Hepatocyte (in vitro differentiated cells): Measurements from ENCODE around the gene PHLPP1. TPM values are rescaled to one million over a fixed set of nuclear protein-coding genes. Genes with fewer than 3 reads are reported as not detected.

Experiments used
- DNase-seq: peaks from one replicate; pipeline ENCODE4 v3.0.0-alpha.2; 2016; ENCODE audit warnings: low spot score
- H2AFZ ChIP-seq: fragments of 200-600 bp; sonication (generic); 2 replicates; pipeline ENCODE4 v1.6.0; 2016; ENCODE audit warnings: antibody characterized with exemption, mild to moderate bottlenecking
- H3K27ac ChIP-seq: fragments of 200-600 bp; sonication (generic); 2 replicates; pipeline ENCODE4 v1.5.1; 2016; ENCODE audit warnings: mild to moderate bottlenecking
- H3K27me3 ChIP-seq: fragments of 200-600 bp; sonication (generic); 2 replicates; pipeline ENCODE4 v1.6.1; 2016
- H3K36me3 ChIP-seq: fragments of 200-600 bp; sonication (generic); replicated peaks from 2 replicates; pipeline ENCODE4 v1.5.1; 2016; ENCODE audit warnings: low read depth; ENCODE audit not compliant: insufficient read depth
- H3K4me1 ChIP-seq: fragments of 200-600 bp; sonication (generic); 2 replicates; pipeline ENCODE4 v1.5.1; 2016; ENCODE audit warnings: mild to moderate bottlenecking, moderate library complexity; ENCODE audit not compliant: insufficient read depth
- H3K4me2 ChIP-seq: fragments of 200-600 bp; sonication (generic); 2 replicates; pipeline ENCODE4 v1.6.0; 2016
- H3K4me3 ChIP-seq: fragments of 200-600 bp; sonication (generic); 2 replicates; pipeline ENCODE4 v1.5.1; 2016; ENCODE audit warnings: mild to moderate bottlenecking
- H3K79me2 ChIP-seq: fragments of 200-600 bp; sonication (generic); 2 replicates; pipeline ENCODE4 v1.6.0; 2017; ENCODE audit warnings: mild to moderate bottlenecking
- H3K9me2 ChIP-seq: fragments of 200-600 bp; sonication (generic); replicated peaks from 2 replicates; pipeline ENCODE4 v1.6.0; 2017; ENCODE audit warnings: mild to moderate bottlenecking; ENCODE audit not compliant: insufficient read depth
- H3K9me3 ChIP-seq: fragments of 200-600 bp; sonication (generic); 2 replicates; pipeline ENCODE4 v1.5.1; 2016; ENCODE audit warnings: low read depth, mild to moderate bottlenecking
- H4K20me1 ChIP-seq: fragments of 200-600 bp; sonication (generic); 2 replicates; pipeline ENCODE4 v1.6.0; 2016; ENCODE audit warnings: mild to moderate bottlenecking; ENCODE audit not compliant: insufficient read depth, poor library complexity, severe bottlenecking
- CTCF ChIP-seq: fragments of 200-600 bp; sonication (generic); IDR thresholded peaks from 2 replicates; pipeline ENCODE4 v1.5.1; 2016; ENCODE audit warnings: antibody characterized with exemption, mild to moderate bottlenecking; ENCODE audit not compliant: poor library complexity
- EZH2 ChIP-seq: fragments of 200-600 bp; sonication (generic); IDR thresholded peaks from 2 replicates; pipeline ENCODE4 v1.6.1; 2016; ENCODE audit warnings: antibody characterized with exemption, mild to moderate bottlenecking, borderline replicate concordance
- EZH2phosphoT487 ChIP-seq: fragments of 200-600 bp; sonication (generic); IDR thresholded peaks from one replicate; pipeline ENCODE4 v1.6.1; 2018; ENCODE audit warnings: antibody characterized with exemption, mild to moderate bottlenecking, low read depth, moderate library complexity; ENCODE audit not compliant: unreplicated experiment, severe bottlenecking
- WGBS: methylation state at CpG from one replicate; pipeline ENCODE4 v1.1.6; 2016; ENCODE audit warnings: low lambda C conversion rate; ENCODE audit errors: missing lambda C conversion rate; 5-methylcytosine and 5-hydroxymethylcytosine counted together
- polyA plus RNA-seq: library from polyadenylated mRNA; unstranded; fragments of >200 nt; fragmentation: Nextera tagmentation; extraction: Ambion mirVana; gene quantifications from 2 replicates; pipeline ENCODE4 v1.2.1, GENCODE V29; 2016
- total RNA-seq: library from RNA; depleted of rRNA; stranded (reverse); fragments of >200 nt; gene quantifications from 2 replicates; pipeline ENCODE4 v1.2.3, GENCODE V29; 2014

PHLPP1 gene
- total and polyA plus RNA-seq, 2 experiments from 2014 or later = 7.3 to 14.3 TPM

- H3K27me3 ChIP-seq = no peaks in the 10 kb centered on the region
- H3K9me3 ChIP-seq = no peaks in the 10 kb centered on the region
- no peak overlapping the region for H2AFZ ChIP-seq
- TF ChIP-seq EZH2 = no peak
- no peak for TF ChIP-seq EZH2phosphoT487
- TF ChIP-seq CTCF = no peak
- no peak overlapping the region for H3K4me3 ChIP-seq
- no peaks in the 10 kb centered on the region for H3K79me2 ChIP-seq
- H3K36me3 ChIP-seq = no peaks in the 10 kb centered on the region
- H4K20me1 ChIP-seq = no peaks in the 10 kb centered on the region
- no peak overlapping the region for H3K27ac ChIP-seq
- no peak overlapping the region for H3K4me2 ChIP-seq
- H3K4me1 ChIP-seq = no peaks in the 10 kb centered on the region
- DNase-seq = no peak
- H3K9me2 ChIP-seq = no peaks in the 10 kb centered on the region
- 100% methylated on average over 2 of the region's 2 CpGs for WGBS
These were observed 233.4 kb downstream of the PHLPP1 start for GRCh38 chr18:62948788-62949187.

- H3K27ac ChIP-seq = no peak overlapping the region
- no peaks in the 10 kb centered on the region for H3K9me2 ChIP-seq
- no peak overlapping the region for H3K4me3 ChIP-seq
- H4K20me1 ChIP-seq = no peaks in the 10 kb centered on the region
- H3K79me2 ChIP-seq = no peaks in the 10 kb centered on the region
- H3K4me2 ChIP-seq = no peak overlapping the region
- no peaks in the 10 kb centered on the region for H3K27me3 ChIP-seq
- no peak overlapping the region for H2AFZ ChIP-seq
- H3K4me1 ChIP-seq = no peaks in the 10 kb centered on the region
- TF ChIP-seq EZH2phosphoT487 (no peak), CTCF (no peak)
- DNase-seq = no peak
- H3K9me3 ChIP-seq = no peaks in the 10 kb centered on the region
- WGBS = 100% methylated on average over 1 of the region's 1 CpG
- H3K36me3 ChIP-seq = no peaks in the 10 kb centered on the region
These were observed 234.9 kb downstream of the PHLPP1 start for GRCh38 chr18:62950246-62950645.

- Histone ChIP-seq H2AFZ (no peak overlapping the region), H3K9me2 (no peaks in the 10 kb centered on the region), H3K9me3 (no peaks in the 10 kb centered on the region), H3K36me3 (no peaks in the 10 kb centered on the region), H4K20me1 (no peaks in the 10 kb centered on the region), H3K27ac (no peak overlapping the region), H3K4me1 (no peaks in the 10 kb centered on the region), H3K79me2 (no peaks in the 10 kb centered on the region), H3K4me2 (no peak overlapping the region), H3K4me3 (no peak overlapping the region), H3K27me3 (no peaks in the 10 kb centered on the region)
- no peak for TF ChIP-seq CTCF
- TF ChIP-seq EZH2phosphoT487 = no peak
- WGBS = 82% methylated on average over 4 of the region's 4 CpGs
- no peak for DNase-seq
These were observed 237.5 kb downstream of the PHLPP1 start for GRCh38 chr18:62952807-62953206.

GRCh38 chr18:62953663-62954062 is 238.3 kb downstream of the PHLPP1 start:
- no peaks in the 10 kb centered on the region for H3K9me3 ChIP-seq
- TF ChIP-seq EZH2phosphoT487 (no peak), CTCF (no peak), EZH2 (no peak)
- H3K79me2 ChIP-seq = no peaks in the 10 kb centered on the region
- DNase-seq = no peak
- H3K4me2 ChIP-seq = no peak overlapping the region
- no peak overlapping the region for H3K4me3 ChIP-seq
- WGBS = 81% methylated on average over 2 of the region's 2 CpGs
- H4K20me1 ChIP-seq = no peaks in the 10 kb centered on the region
- H2AFZ ChIP-seq = no peak overlapping the region
- no peak overlapping the region for H3K27ac ChIP-seq
- H3K4me1 ChIP-seq = no peaks in the 10 kb centered on the region
- no peaks in the 10 kb centered on the region for H3K27me3 ChIP-seq
- H3K36me3 ChIP-seq = no peaks in the 10 kb centered on the region
- H3K9me2 ChIP-seq = no peaks in the 10 kb centered on the region
